Fibroblast of villous mesenchyme (primary cell): ENCODE data around the gene GTSF1L. TPM values are rescaled to one million over a fixed set of nuclear protein-coding genes. Genes with fewer than 3 reads are reported as not detected.

Source experiments
- DNase-seq: peaks from one replicate; pipeline ENCODE4 v3.0.0-alpha.2; 2010; ENCODE audit warnings: low read depth
- H3K4me3 ChIP-seq: 2 replicates; pipeline ENCODE4 v1.5.1; 2011; ENCODE audit warnings: low read depth, mild to moderate bottlenecking, low read length
- total RNA-seq: library from RNA; depleted of rRNA; stranded (reverse); fragments of >200 nt; gene quantifications from 2 replicates; pipeline ENCODE4 v1.2.3, GENCODE V29; 2012
- TF ChIP-seq, protein P1 (sequence below): IDR thresholded peaks from 2 replicates; pipeline ENCODE4 v1.5.1; 2012; ENCODE audit warnings: low read depth, mild to moderate bottlenecking, low read length; ENCODE audit not compliant: insufficient read depth

GTSF1L gene
- total RNA-seq, 1 donor: not detected

- no peak for DNase-seq
- no peak overlapping the region for H3K4me3 ChIP-seq
- TF ChIP-seq, protein P1, sequence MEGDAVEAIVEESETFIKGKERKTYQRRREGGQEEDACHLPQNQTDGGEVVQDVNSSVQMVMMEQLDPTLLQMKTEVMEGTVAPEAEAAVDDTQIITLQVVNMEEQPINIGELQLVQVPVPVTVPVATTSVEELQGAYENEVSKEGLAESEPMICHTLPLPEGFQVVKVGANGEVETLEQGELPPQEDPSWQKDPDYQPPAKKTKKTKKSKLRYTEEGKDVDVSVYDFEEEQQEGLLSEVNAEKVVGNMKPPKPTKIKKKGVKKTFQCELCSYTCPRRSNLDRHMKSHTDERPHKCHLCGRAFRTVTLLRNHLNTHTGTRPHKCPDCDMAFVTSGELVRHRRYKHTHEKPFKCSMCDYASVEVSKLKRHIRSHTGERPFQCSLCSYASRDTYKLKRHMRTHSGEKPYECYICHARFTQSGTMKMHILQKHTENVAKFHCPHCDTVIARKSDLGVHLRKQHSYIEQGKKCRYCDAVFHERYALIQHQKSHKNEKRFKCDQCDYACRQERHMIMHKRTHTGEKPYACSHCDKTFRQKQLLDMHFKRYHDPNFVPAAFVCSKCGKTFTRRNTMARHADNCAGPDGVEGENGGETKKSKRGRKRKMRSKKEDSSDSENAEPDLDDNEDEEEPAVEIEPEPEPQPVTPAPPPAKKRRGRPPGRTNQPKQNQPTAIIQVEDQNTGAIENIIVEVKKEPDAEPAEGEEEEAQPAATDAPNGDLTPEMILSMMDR: no peak
These were observed 45.3 kb downstream of the GTSF1L start for GRCh38 chr20:43681468-43681942.

- no peak for DNase-seq
- TF ChIP-seq, protein P1: no peak
- no peak overlapping the region for H3K4me3 ChIP-seq
These were observed 45.8 kb downstream of the GTSF1L start for GRCh38 chr20:43680981-43681380.

- no peak overlapping the region for H3K4me3 ChIP-seq
- no peak for DNase-seq
- TF ChIP-seq, protein P1: no peak
These were observed 50.4 kb downstream of the GTSF1L start for GRCh38 chr20:43676368-43676767.

Other genes starting within 250 kb of the GTSF1L start
- 7.4 and 7.8 TPM in 2 replicates for gene L3MBTL1, start 219.3 kb downstream of the GTSF1L start, total RNA-seq
- gene SGK2, start 168.0 kb downstream of the GTSF1L start, total RNA-seq: under 0.01 and 0.64 TPM in 2 replicates
- 33.5 and 35.8 TPM in 2 replicates for gene IFT52, start 136.1 kb downstream of the GTSF1L start, total RNA-seq
- gene MYBL2, start 59.9 kb downstream of the GTSF1L start, total RNA-seq: 11.7 and 13.2 TPM in 2 replicates
- 0.43 and 1.9 TPM in 2 replicates for gene TOX2, start 187.8 kb upstream of the GTSF1L start, total RNA-seq